Activated CD8-positive, alpha-beta memory T cell treated with anti-CD3 and anti-CD28 coated beads, Interleukin-2, amount 50 U/mL, for 24 hours (primary cell): Measurements from ENCODE around the gene MKS1.
A peak's percentile ranks its signal among the peaks of the same experiment; 100 is the strongest.

ENCODE experiments used
- DNase-seq: peaks from one replicate; pipeline ENCODE4 v3.0.0-alpha.2; 2020; ENCODE audit errors: extremely low read depth

The MKS1 gene

GRCh38 chr17:58219007-58219788 lies at the start of gene MKS1:
Gene MKS1 (minus strand): TSS chr17:58219255. CDS start chr17:58219230, 25 bp downstream.
- peak; percentile 87 for DNase-seq

- no peak for DNase-seq
Observed at GRCh38 chr17:58268326-58268725, 49.3 kb upstream of the MKS1 start.

GRCh38 chr17:58267347-58268324 lies 48.6 kb upstream of the MKS1 start:
- no peak for DNase-seq

GRCh38 chr17:58265902-58266875 lies 47.1 kb upstream of the MKS1 start:
- DNase-seq, result no peak

GRCh38 chr17:58265271-58265670 lies 46.2 kb upstream of the MKS1 start:
- no peak for DNase-seq

GRCh38 chr17:58264407-58265103 lies 45.5 kb upstream of the MKS1 start:
- no peak for DNase-seq

- DNase-seq, result no peak
Observed at GRCh38 chr17:58263773-58264172, 44.7 kb upstream of the MKS1 start.

GRCh38 chr17:58262149-58262548 lies 43.1 kb upstream of the MKS1 start:
- no peak for DNase-seq

- DNase-seq, result no peak
Observed at GRCh38 chr17:58254803-58255202, 35.7 kb upstream of the MKS1 start.

GRCh38 chr17:58253082-58253481 lies 34.0 kb upstream of the MKS1 start:
- DNase-seq, result no peak

- no peak for DNase-seq
Observed at GRCh38 chr17:58252141-58252540, 33.1 kb upstream of the MKS1 start.

- DNase-seq, result no peak
Observed at GRCh38 chr17:58250344-58251011, 31.4 kb upstream of the MKS1 start.

- DNase-seq, result peak; percentile 53
Observed at GRCh38 chr17:58249270-58250133, 30.4 kb upstream of the MKS1 start.

- no peak for DNase-seq
Observed at GRCh38 chr17:58248955-58249269, 29.9 kb upstream of the MKS1 start.

- no peak for DNase-seq
Observed at GRCh38 chr17:58247511-58248363, 28.7 kb upstream of the MKS1 start.

- no peak for DNase-seq
Observed at GRCh38 chr17:58246781-58247180, 27.7 kb upstream of the MKS1 start.

- DNase-seq, result no peak
Observed at GRCh38 chr17:58246104-58246740, 27.2 kb upstream of the MKS1 start.
